ENCODE results near the gene USP7. TPM values are rescaled to one million over a fixed set of nuclear protein-coding genes. Genes with fewer than 3 reads are reported as not detected.

Gene USP7
- polyA plus RNA-seq, 1 of the 3 experiments (the other 2 are of a cell fraction): 8.6 TPM

- TF ChIP-seq RAD21 (IDR thresholded peaks at IDR 0.05; ENCODE audit: low read length) (no peak), SIN3A (IDR thresholded peaks at IDR 0.05; ENCODE audit: borderline replicate concordance, low read depth, low read length) (no peak), RFX5 (IDR thresholded peaks at IDR 0.05; ENCODE audit: low read length) (no peak), GATA2 (CRISPR knock-in tag; IDR thresholded peaks at IDR 0.05) (no peak), TEAD4 (IDR thresholded peaks at IDR 0.05; ENCODE audit: borderline replicate concordance, insufficient read depth) (no peak), FOXJ3 (CRISPR knock-in tag; IDR thresholded peaks at IDR 0.05) (no peak), MAX (IDR thresholded peaks at IDR 0.05; ENCODE audit: low read depth) (no peak), EZH2phosphoT487 (IDR thresholded peaks at IDR 0.05; ENCODE audit: borderline replicate concordance, low read depth) (no peak)
- TF ChIP-seq, protein P1, sequence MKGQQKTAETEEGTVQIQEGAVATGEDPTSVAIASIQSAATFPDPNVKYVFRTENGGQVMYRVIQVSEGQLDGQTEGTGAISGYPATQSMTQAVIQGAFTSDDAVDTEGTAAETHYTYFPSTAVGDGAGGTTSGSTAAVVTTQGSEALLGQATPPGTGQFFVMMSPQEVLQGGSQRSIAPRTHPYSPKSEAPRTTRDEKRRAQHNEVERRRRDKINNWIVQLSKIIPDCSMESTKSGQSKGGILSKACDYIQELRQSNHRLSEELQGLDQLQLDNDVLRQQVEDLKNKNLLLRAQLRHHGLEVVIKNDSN (IDR thresholded peaks at IDR 0.05; ENCODE audit: borderline replicate concordance, low read depth): no peak
- DNase-seq: no peak
- no peaks in the 10 kb centered on the region for H3K9me3 ChIP-seq
- no peak overlapping the region for H3K27ac ChIP-seq (ENCODE audit: low read depth in 2 of 2, low read length in 1 of 2)
- no peaks in the 10 kb centered on the region for H3K36me3 ChIP-seq (replicated peaks in 1 of 2; ENCODE audit: control insufficient read depth in 1 of 2, insufficient read depth in 2 of 2, low read length in 1 of 2)
- WGBS (ENCODE audit: low lambda C conversion rate): 93% methylated on average over 3 of the region's 3 CpGs
- peaks cover 100% of the 10 kb centered on the region for H4K20me1 ChIP-seq (ENCODE audit: insufficient read depth)
- ChIA-PET POLR2A (no interaction called here), CTCF (interaction anchor here (1.0 to 7.4 kb wide), 4 partner anchors 10 to 87 kb away, joined by 3 to 59 read pairs (median 10); no protein-coding TSS in a partner anchor)
- no peak overlapping the region for H3K9ac ChIP-seq
- H3K4me3 ChIP-seq (ENCODE audit: low read depth in 2 of 2, low read length in 1 of 2): no peak overlapping the region
- H3K4me2 ChIP-seq: no peak overlapping the region
- peaks cover 100% of the 10 kb centered on the region for H3K79me2 ChIP-seq (ENCODE audit: insufficient read depth)
- H3K9me2 ChIP-seq: no peaks in the 10 kb centered on the region
- peaks cover 2% of the 10 kb centered on the region for H3F3A ChIP-seq (replicated peaks; ENCODE audit: insufficient read depth)
- peaks cover 7 to 30% of the 10 kb centered on the region in 2 experiments; a peak in 2 of 4 replicates for H3K4me1 ChIP-seq (ENCODE audit: control insufficient read depth in 1 of 2, insufficient read depth in 2 of 2, low read depth in 1 of 2, low read length in 1 of 2)
- H2AFZ ChIP-seq (ENCODE audit: low read depth): no peak overlapping the region
- H3K27me3 ChIP-seq (ENCODE audit: insufficient read depth): no peaks in the 10 kb centered on the region
Observed at GRCh38 chr16:8945626-8946296, 17.9 kb downstream of the USP7 start.

- Histone ChIP-seq H2AFZ (ENCODE audit: low read depth) (no peak overlapping the region), H3K9ac (no peak overlapping the region), H3K27ac (ENCODE audit: low read depth in 2 of 2, low read length in 1 of 2) (no peak overlapping the region), H3K4me3 (ENCODE audit: low read depth in 2 of 2, low read length in 1 of 2) (no peak overlapping the region), H4K20me1 (ENCODE audit: insufficient read depth) (peaks cover 100% of the 10 kb centered on the region), H3F3A (replicated peaks; ENCODE audit: insufficient read depth) (no peaks in the 10 kb centered on the region), H3K4me2 (no peak overlapping the region), H3K27me3 (ENCODE audit: insufficient read depth) (no peaks in the 10 kb centered on the region), H3K9me2 (no peaks in the 10 kb centered on the region), H3K9me3 (no peaks in the 10 kb centered on the region), H3K4me1 (ENCODE audit: control insufficient read depth in 1 of 2, insufficient read depth in 2 of 2, low read depth in 1 of 2, low read length in 1 of 2) (peaks cover 0 to 21% of the 10 kb centered on the region in 2 experiments; a peak in 1 of 4 replicates), H3K36me3 (replicated peaks in 1 of 2; ENCODE audit: control insufficient read depth in 1 of 2, insufficient read depth in 2 of 2, low read length in 1 of 2) (no peaks in the 10 kb centered on the region), H3K79me2 (ENCODE audit: insufficient read depth) (peaks cover 100% of the 10 kb centered on the region)
- ChIA-PET POLR2A (no interaction called here), CTCF (interaction anchor here (0.9 to 7.4 kb wide), 3 partner anchors 8 to 65 kb away, joined by 3 to 59 read pairs (median 4); no protein-coding TSS in a partner anchor)
- TF ChIP-seq NFIC (IDR thresholded peaks at IDR 0.05; ENCODE audit: borderline replicate concordance): no peak
- no peak for TF ChIP-seq ELF1 (IDR thresholded peaks at IDR 0.05)
- TF ChIP-seq MXI1 (IDR thresholded peaks at IDR 0.05; ENCODE audit: low read depth, low read length): no peak
- TF ChIP-seq EP300 (IDR thresholded peaks at IDR 0.05; ENCODE audit: borderline replicate concordance in 1 of 2, low read depth in 1 of 2, low read length in 1 of 2): no peak
- TF ChIP-seq FOSL2 (IDR thresholded peaks at IDR 0.05; ENCODE audit: borderline replicate concordance, low read depth): no peak
- 94% methylated on average over 5 of the region's 5 CpGs for WGBS (ENCODE audit: low lambda C conversion rate)
- DNase-seq: no peak
Observed at GRCh38 chr16:8943966-8944759, 19.5 kb downstream of the USP7 start.
